Nephron progenitor cell (in vitro differentiated cells): ENCODE measurements around the gene MSANTD3.

Experiments used
- DNase-seq: peaks from one replicate; pipeline ENCODE4 v3.0.0; 2021
- H3K27ac Mint-ChIP-seq: 2 replicates; pipeline ENCODE4 v1.8.0; 2021; ENCODE audit warnings: mild to moderate bottlenecking, moderate library complexity, mixed read lengths
- H3K27me3 Mint-ChIP-seq: 2 replicates; pipeline ENCODE4 v1.8.0; 2021; ENCODE audit warnings: mild to moderate bottlenecking, low read depth, mixed read lengths; ENCODE audit not compliant: poor library complexity
- H3K36me3 Mint-ChIP-seq: 2 replicates; pipeline ENCODE4 v1.8.0; 2021; ENCODE audit warnings: low read depth, mixed read lengths
- H3K4me1 Mint-ChIP-seq: 2 replicates; pipeline ENCODE4 v1.8.0; 2021; ENCODE audit warnings: mixed read lengths
- H3K4me3 Mint-ChIP-seq: 2 replicates; pipeline ENCODE4 v1.8.0; 2021; ENCODE audit warnings: mild to moderate bottlenecking, moderate library complexity, mixed read lengths
- H3K9me3 Mint-ChIP-seq: 2 replicates; pipeline ENCODE4 v1.8.0; 2021; ENCODE audit warnings: mild to moderate bottlenecking, moderate library complexity, mixed read lengths
- CTCF ChIP-seq: fragments of 200-600 bp; sonication (generic); IDR thresholded peaks from 2 replicates; pipeline ENCODE4 v1.5.0; 2021; ENCODE audit warnings: antibody characterized with exemption

MSANTD3 gene

GRCh38 chr9:100449420-100449819 lies 22.5 kb downstream of the MSANTD3 start:
- no peak for DNase-seq
- Mint-ChIP-seq H3K36me3 (peaks cover 66% of the 10 kb centered on the region), H3K9me3 (peaks cover 9% of the 10 kb centered on the region), H3K4me3 (no peak overlapping the region), H3K27me3 (no peaks in the 10 kb centered on the region), H3K4me1 (peaks cover 5% of the 10 kb centered on the region), H3K27ac (no peak overlapping the region)
- TF ChIP-seq CTCF = no peak

GRCh38 chr9:100452894-100453293 lies 26.0 kb downstream of the MSANTD3 start:
- H3K36me3 Mint-ChIP-seq = peaks cover 55% of the 10 kb centered on the region
- H3K27me3 Mint-ChIP-seq = no peaks in the 10 kb centered on the region
- H3K9me3 Mint-ChIP-seq = peaks cover 9% of the 10 kb centered on the region
- DNase-seq = no peak
- no peak for TF ChIP-seq CTCF
- H3K4me1 Mint-ChIP-seq = no peaks in the 10 kb centered on the region
- no peak overlapping the region for H3K4me3 Mint-ChIP-seq
- no peak overlapping the region for H3K27ac Mint-ChIP-seq

- Mint-ChIP-seq H3K4me1 (no peaks in the 10 kb centered on the region), H3K27ac (no peak overlapping the region), H3K9me3 (peaks cover 9% of the 10 kb centered on the region), H3K4me3 (no peak overlapping the region), H3K27me3 (no peaks in the 10 kb centered on the region), H3K36me3 (peaks cover 46% of the 10 kb centered on the region)
- TF ChIP-seq CTCF = no peak
- DNase-seq = no peak
These were observed 28.5 kb downstream of the MSANTD3 start for GRCh38 chr9:100455470-100455869.

GRCh38 chr9:100457517-100457916 lies 30.6 kb downstream of the MSANTD3 start:
- Mint-ChIP-seq H3K27me3 (peaks cover 4% of the 10 kb centered on the region), H3K9me3 (peaks cover 3% of the 10 kb centered on the region), H3K36me3 (peaks cover 25% of the 10 kb centered on the region), H3K4me3 (no peak overlapping the region), H3K27ac (no peak overlapping the region), H3K4me1 (peaks cover under 1% of the 10 kb centered on the region)
- no peak for DNase-seq
- TF ChIP-seq CTCF = no peak

GRCh38 chr9:100459963-100460362 lies 33.0 kb downstream of the MSANTD3 start:
- H3K27ac Mint-ChIP-seq = no peak overlapping the region
- H3K36me3 Mint-ChIP-seq = peaks cover 3% of the 10 kb centered on the region
- H3K9me3 Mint-ChIP-seq = no peaks in the 10 kb centered on the region
- no peak for TF ChIP-seq CTCF
- H3K27me3 Mint-ChIP-seq = peaks cover 11% of the 10 kb centered on the region
- H3K4me3 Mint-ChIP-seq = no peak overlapping the region
- no peak for DNase-seq
- peaks cover 6% of the 10 kb centered on the region for H3K4me1 Mint-ChIP-seq

- Mint-ChIP-seq H3K4me3 (no peak overlapping the region), H3K9me3 (no peaks in the 10 kb centered on the region), H3K27me3 (peaks cover 14% of the 10 kb centered on the region), H3K36me3 (no peaks in the 10 kb centered on the region), H3K27ac (no peak overlapping the region), H3K4me1 (peaks cover 20% of the 10 kb centered on the region)
- no peak for TF ChIP-seq CTCF
- DNase-seq = no peak
These were observed 38.3 kb downstream of the MSANTD3 start for GRCh38 chr9:100465274-100465673.
